BE2C (cell line): ENCODE results near the gene CUL3.

Experiments
- DNase-seq: peaks from one replicate; pipeline ENCODE4 v3.0.0-alpha.2; 2020
- H3K27me3 ChIP-seq: fragments of 250-450 bp; sonication (Bioruptor Pico); 2 replicates; pipeline ENCODE4 v1.5.1; 2020; ENCODE audit warnings: mild to moderate bottlenecking
- H3K36me3 ChIP-seq: fragments of 250-450 bp; sonication (Bioruptor Pico); 2 replicates; pipeline ENCODE4 v1.5.1; 2020; ENCODE audit warnings: mild to moderate bottlenecking
- H3K4me1 ChIP-seq: fragments of 250-450 bp; sonication (Bioruptor Pico); 2 replicates; pipeline ENCODE4 v1.5.1; 2020
- H3K4me3 ChIP-seq: 2 replicates; pipeline ENCODE4 v1.5.1; 2011; ENCODE audit warnings: low read depth, low read length
- H3K9me3 ChIP-seq: fragments of 250-450 bp; sonication (Bioruptor Pico); 2 replicates; pipeline ENCODE4 v1.5.1; 2020
- TF ChIP-seq, protein P1 (sequence below): IDR thresholded peaks from 2 replicates; pipeline ENCODE4 v1.5.1; 2012; ENCODE audit warnings: mild to moderate bottlenecking, low read depth, low read length

The CUL3 gene

GRCh38 chr2:224472827-224473226 is 112.3 kb downstream of the CUL3 start:
- no peak for DNase-seq
- TF ChIP-seq, protein P1, sequence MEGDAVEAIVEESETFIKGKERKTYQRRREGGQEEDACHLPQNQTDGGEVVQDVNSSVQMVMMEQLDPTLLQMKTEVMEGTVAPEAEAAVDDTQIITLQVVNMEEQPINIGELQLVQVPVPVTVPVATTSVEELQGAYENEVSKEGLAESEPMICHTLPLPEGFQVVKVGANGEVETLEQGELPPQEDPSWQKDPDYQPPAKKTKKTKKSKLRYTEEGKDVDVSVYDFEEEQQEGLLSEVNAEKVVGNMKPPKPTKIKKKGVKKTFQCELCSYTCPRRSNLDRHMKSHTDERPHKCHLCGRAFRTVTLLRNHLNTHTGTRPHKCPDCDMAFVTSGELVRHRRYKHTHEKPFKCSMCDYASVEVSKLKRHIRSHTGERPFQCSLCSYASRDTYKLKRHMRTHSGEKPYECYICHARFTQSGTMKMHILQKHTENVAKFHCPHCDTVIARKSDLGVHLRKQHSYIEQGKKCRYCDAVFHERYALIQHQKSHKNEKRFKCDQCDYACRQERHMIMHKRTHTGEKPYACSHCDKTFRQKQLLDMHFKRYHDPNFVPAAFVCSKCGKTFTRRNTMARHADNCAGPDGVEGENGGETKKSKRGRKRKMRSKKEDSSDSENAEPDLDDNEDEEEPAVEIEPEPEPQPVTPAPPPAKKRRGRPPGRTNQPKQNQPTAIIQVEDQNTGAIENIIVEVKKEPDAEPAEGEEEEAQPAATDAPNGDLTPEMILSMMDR = no peak
- Histone ChIP-seq H3K9me3 (no peaks in the 10 kb centered on the region), H3K27me3 (no peaks in the 10 kb centered on the region), H3K36me3 (peaks cover 29% of the 10 kb centered on the region), H3K4me3 (no peak overlapping the region), H3K4me1 (no peaks in the 10 kb centered on the region; the same call in 1 of the 2 replicates)

DNA sequence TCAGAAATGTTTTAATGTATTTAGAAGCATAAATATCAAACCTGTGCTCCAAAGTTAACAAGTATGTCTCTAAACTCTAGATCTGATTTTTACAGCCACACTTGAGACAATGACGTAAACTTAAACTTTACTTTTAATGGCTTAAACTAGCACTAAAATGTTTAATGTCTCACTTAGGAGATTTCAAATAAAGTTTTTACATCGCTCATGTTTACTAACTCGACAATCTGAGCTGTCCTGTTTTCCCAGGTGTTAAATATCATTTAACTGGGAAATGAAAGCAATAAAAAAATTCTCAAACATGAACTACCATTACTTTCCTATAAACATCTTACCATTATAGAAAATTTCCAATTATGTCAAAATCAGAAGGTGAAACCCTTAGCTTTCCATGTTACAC is 113.0 kb downstream of the CUL3 start:
- TF ChIP-seq, protein P1 = no peak
- no peaks in the 10 kb centered on the region for H3K9me3 ChIP-seq
- H3K36me3 ChIP-seq = peaks cover 22% of the 10 kb centered on the region
- H3K27me3 ChIP-seq = no peaks in the 10 kb centered on the region
- DNase-seq = no peak
- H3K4me3 ChIP-seq = no peak overlapping the region
- H3K4me1 ChIP-seq = no peaks in the 10 kb centered on the region; the same call in 1 of the 2 replicates

- no peaks in the 10 kb centered on the region for H3K27me3 ChIP-seq
- H3K9me3 ChIP-seq = no peaks in the 10 kb centered on the region
- DNase-seq = no peak
- H3K4me1 ChIP-seq = no peaks in the 10 kb centered on the region; the same call in 1 of the 2 replicates
- H3K36me3 ChIP-seq = 0 out of 2 replicates have a peak, but pooled peaks cover 5% of the 10 kb centered on the region
- H3K4me3 ChIP-seq = no peak overlapping the region
- TF ChIP-seq, protein P1 = no peak
These were observed 115.7 kb downstream of the CUL3 start for GRCh38 chr2:224469374-224469964.

DNA sequence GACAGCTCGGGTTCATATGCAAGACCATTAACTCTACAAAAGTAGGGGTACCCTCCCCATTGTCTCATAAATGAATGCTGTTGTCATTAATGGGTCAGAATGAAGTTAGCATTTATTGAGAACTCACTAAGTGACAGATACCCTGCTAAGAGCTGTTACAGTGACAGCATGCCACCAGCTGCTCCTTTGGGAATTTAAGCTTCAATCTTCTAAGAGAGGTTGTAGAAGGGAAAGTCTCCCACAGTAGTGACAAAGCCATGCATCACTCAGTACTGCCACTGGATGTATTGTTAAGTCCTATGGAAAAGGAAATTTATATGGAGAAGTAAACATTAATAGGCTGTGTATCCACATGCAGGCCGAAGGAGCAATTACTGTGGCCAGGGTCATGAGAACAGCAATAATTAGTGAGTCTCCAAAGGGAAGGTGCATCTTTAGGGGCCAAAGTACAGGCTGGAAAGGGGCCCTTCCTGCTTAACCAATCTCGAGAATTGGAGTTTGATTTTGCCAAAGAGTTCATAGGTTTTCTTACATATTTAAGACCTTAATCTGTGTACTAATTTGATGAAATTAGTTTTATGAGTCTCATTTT is 118.8 kb downstream of the CUL3 start:
- H3K36me3 ChIP-seq = no peaks in the 10 kb centered on the region
- no peaks in the 10 kb centered on the region for H3K4me1 ChIP-seq
- no peak overlapping the region for H3K4me3 ChIP-seq
- H3K9me3 ChIP-seq = no peaks in the 10 kb centered on the region
- DNase-seq = no peak
- no peaks in the 10 kb centered on the region for H3K27me3 ChIP-seq
- TF ChIP-seq, protein P1 = no peak

DNA sequence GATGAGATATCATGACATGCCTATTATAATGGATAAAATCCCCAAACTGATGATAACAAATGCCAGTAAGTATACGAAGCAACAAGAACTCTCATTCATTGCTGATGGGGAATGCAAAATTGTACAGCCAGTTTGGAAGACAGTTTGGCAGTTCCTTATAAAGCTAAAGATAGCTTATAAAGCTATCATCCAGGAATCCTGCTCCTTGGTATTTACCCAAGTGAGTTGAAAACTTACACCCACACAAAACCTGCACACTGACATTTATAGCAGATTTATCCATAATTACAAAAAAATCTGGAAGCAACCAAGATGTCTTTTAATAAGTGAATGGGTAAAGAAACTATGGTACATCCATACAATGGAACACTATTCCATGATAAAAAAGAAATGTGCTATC is 123.8 kb downstream of the CUL3 start:
- H3K4me3 ChIP-seq = no peak overlapping the region
- no peak for DNase-seq
- no peaks in the 10 kb centered on the region for H3K36me3 ChIP-seq
- no peaks in the 10 kb centered on the region for H3K4me1 ChIP-seq
- no peaks in the 10 kb centered on the region for H3K27me3 ChIP-seq
- H3K9me3 ChIP-seq = no peaks in the 10 kb centered on the region
- TF ChIP-seq, protein P1 = no peak

DNA sequence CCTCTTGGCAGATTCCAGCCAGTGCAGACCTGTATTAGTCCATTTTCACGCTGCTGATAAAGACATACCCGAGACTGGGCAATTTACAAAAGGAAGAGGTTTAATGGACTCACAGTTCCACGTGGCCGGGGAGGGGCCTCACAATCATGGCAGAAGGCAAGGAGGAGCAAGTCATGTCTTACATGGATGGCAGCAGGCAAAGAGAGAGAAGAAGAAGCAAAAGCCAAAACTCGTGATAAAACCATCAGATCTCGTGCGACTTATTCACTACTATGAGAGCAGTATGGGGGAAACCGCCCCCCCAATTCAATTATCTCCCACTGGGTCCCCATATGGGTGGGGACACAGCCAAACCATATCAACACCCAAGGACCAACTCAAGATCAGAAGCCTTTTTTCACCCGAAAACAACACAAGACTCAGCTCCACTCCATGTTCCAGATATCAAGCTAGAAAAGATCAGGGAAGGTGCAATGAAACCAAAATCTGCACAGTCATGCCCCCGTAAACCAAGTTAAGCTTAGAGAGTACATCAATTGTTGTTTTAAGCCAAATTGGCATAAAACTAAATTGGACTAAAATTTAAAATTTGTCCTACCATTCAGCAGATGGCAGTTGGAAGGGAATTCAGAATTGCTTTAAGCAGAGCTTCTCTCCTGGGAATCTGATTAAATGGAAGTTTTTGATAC is 127.6 kb downstream of the CUL3 start:
- H3K9me3 ChIP-seq = no peaks in the 10 kb centered on the region
- H3K36me3 ChIP-seq = no peaks in the 10 kb centered on the region
- no peak for DNase-seq
- TF ChIP-seq, protein P1 = no peak
- H3K4me1 ChIP-seq = no peaks in the 10 kb centered on the region
- H3K4me3 ChIP-seq = no peak overlapping the region
- no peaks in the 10 kb centered on the region for H3K27me3 ChIP-seq
